GM21576 (cell line): ENCODE data around the gene MAGI3.
"Not testable (repeated sequence)": the region's sequence is repeated elsewhere in the genome, so short reads cannot be mapped to it uniquely, and the experiment has no call there.

Experiments used
- ATAC-seq: cut with Tn5 transposase; IDR thresholded peaks from one replicate; pipeline ENCODE4 v1.9.1; 2021; ENCODE audit warnings: mild to moderate bottlenecking, moderate library complexity; ENCODE audit not compliant: unreplicated experiment

The MAGI3 gene

DNA sequence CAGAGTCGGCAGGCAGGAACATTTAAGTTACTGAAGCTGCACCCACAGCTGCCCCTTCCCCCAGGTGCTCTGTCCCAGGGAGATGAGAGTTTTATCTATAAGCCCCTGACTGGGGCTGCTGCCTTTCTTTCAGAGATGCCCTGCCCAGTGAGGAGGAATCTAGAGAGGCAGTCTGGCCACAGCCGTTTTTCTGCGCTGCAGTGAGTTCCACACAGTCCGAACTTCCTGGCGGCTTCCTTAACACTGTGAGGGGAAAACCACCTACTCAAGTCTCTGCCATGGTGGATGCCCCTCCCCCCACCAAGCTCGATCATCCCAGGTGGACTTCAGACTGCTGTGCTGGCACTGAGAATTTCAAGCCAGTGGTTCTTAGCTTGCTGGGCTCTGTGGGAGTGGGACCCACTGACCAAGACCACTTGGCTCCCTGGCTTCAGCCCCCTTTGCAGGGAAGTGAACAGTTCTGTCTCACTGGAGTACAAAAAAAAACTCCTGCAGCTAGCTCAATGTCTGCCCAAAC is 185.5 kb downstream of the MAGI3 start:
- not testable (repeated sequence) for ATAC-seq

DNA sequence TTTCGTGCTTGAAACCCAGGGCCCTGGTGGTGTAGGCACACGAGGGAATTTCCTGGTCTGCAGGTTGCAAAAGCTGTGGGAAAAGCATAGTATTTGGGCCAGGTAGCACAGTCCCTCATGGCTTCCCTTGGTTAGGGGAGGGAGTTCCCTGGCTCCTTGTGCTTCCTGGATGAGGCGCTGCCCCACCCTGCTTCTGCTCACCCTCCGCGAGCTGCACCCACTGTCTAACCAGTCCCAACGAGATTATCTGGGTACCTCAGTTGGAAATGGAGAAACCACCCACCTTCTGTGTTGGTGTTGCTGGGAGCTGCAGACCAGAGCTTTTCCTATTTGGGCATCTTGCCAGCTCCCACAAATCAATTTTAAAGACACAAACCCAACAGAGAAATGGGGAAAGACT is 186.0 kb downstream of the MAGI3 start:
- no peak for ATAC-seq

DNA sequence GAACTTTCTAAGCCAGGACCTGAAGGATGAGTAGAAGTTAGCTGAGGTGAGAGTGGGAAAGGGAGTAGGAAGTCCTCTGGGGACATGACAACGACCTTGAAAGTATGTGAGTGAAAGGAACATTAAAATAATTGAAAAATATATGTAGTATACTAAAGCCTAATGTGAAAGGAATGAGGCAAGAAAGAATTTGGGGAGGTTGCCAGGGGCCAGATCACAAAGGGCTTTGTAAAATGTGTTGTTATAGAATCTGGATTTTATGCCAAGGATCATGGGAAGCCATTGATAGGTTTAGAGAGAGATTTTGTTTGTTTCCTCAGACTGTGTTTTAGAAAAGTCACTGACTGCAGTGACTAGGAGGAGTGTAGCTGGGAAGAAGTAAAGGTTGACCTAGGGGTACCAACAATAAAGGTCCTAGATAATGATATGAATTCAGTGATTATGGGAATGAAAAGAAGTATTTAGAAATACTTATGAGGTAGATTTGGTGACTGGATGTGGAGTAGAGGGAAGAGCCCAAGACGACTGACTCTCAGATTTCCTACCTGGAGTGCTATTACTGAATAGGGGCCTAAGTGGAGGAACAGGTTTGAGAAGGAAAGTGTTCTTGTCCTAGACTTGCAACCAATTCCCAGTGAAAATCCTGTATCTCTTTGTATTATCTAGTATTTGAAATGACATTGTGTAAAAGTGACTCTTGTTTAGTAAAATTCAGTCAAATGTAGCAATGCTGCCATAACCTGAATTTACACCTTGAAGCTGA is 189.1 kb downstream of the MAGI3 start:
- no peak for ATAC-seq

DNA sequence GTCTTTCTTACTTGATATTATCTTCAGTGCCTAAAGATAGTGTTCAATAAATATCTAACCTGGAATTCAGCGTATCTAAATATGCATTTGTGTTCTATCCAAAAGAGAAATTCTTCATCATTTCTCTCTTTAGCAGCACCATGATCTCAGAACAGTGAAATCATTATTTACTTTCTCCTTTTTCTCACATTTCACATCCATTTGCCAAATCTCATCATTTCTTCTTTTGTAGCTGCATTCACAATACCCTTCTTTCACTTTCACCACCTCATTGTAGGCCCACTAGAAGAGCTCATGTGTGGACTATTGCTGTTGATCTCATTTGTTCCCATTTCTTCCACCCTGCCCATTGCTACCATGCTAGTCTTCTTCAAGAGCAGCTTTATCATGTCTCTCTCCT is 191.0 kb downstream of the MAGI3 start:
- no peak for ATAC-seq

DNA sequence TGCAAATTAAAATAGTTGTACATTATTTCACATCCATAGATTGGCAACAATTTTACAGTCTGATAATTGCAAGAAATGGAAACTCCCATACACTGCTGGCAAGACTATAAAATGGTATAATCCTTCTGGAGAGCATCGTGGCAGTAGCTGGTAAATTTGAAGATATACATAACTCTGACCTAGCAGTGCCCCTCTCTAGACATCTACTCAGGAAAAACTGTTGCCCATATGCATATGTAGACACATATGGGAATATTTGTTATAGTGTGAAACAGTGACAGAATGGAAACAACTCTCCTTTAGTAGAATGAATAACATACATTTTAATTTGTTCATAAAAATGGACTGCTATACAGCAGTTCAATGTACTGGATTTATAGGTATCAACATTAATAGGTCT is 191.8 kb downstream of the MAGI3 start:
- ATAC-seq = no peak

DNA sequence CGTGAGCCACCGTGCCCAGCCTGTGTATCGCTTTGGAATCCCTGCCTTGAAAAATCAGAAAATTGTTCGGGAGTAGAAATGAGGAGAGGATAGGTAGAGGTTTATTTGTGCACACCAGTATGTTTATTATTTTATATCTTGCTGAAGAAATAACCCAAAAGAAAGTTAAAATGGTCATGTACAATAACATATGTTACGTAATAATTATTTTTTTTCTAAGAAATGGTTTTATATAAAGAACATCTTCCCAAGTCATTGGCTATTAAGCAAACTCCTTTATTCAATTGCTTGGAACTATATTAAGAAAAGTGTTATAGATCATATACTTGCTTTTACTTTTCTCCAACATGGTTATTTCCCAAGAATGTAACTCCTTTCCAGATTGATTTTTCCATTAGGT is 197.2 kb downstream of the MAGI3 start:
- no peak for ATAC-seq

DNA sequence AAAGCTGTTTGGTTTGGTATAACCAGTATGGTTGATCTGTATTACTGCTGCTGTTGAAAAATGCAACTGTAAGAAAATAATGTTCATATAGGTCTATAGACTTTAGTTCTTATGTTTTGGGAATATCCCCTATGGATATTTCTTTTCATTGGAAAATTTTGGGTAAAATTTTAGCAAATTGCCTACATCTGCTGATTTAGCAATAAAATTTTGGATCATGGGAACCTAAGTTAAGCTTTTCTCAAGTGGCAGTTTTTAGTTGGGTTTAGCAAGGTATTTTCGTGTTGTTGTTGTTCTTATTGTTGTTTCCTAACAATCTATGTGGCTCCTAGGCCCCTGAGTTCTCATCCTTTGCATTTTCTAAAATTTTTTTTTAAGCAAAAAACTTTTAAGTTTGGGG is 201.9 kb downstream of the MAGI3 start:
- ATAC-seq = no peak

DNA sequence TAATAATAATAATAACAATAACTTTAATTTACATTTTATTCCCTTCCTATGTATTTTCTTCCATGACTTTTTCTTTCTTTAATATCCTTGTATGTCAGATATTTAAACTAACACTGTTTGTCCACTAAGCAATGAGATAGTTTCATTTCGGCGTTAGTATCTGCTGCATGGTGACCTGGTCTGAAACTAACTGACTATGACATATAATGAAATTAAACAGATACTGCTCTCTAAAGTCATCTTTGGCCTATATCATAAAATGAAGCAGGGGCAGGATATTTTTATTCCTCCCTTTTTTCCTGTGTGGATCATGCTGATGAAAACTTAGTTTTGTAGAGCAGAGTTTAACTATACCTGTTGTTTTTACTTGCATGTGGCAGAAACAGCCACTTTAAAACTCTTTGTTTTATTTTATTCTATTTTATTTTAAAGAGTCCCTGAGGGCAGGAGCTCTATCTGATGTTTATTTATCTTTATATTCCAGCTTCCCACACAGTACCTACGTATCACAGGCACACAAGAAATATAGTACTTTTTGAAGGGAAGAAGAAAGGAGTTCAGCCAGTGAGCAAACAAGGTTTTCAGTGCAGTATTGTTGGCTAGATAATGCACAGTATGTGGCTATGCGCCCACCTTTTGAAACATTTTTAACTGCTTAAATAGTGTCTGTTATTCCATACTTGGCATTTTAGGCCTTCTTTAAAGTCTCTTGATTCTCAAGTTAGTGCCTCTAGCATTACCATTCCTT is 203.4 kb downstream of the MAGI3 start:
- no peak for ATAC-seq

DNA sequence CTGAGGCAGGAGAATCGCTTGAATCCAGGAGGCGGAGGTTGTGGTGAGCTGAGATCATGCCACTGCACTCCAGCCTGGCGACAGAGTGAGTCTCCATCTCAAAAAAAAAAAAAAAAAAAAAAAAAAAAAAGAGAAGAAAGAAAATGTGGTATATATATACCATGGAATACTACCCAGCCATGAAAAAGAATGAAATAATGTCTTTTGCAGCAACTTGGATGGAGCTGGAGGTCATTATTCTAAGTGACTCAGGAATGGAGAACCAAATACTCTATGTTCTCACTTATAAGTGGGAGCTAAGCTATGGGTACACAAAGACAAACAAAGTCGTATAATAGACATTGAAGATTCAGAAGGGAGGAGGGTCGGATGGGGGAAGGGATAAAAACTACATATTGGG is 214.2 kb downstream of the MAGI3 start:
- ATAC-seq = not testable (repeated sequence)

DNA sequence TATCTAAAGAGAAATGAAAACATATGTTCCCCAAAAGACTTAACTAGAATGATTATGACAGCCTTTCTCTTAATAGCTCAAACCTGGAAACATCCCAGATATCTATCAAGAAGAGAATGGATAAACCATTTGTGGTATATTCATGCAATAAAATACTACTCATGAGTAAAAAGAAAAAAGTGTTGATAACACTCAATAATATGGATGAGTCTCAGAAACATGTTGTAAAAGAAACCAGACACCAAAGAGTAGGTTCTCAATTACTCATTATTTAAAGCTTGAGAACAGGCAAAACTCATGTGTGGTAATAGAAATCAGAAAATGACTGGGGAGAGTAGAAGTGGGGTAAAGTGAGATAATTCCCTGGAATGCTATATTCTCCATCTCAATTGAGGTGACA is 214.8 kb downstream of the MAGI3 start:
- ATAC-seq = no peak

DNA sequence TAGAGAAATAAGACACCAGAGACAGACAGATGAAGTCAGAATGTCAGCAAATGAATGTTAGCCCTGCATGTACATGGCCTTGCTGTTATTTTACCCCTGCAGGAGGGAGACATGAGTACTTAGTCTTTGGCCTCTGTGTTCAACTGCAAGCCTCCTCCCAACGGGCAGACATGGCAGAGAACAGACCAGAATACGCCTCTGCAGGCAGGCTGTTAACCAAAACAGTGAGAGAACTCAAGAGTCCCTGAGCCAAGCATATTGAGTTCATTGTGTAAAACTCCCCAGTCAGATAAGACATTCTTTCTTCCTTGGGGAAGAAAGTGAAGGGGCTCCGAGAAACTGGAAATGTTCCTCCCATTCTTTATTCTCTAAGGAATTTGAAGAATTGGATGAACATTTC is 218.1 kb downstream of the MAGI3 start:
- ATAC-seq = no peak

DNA sequence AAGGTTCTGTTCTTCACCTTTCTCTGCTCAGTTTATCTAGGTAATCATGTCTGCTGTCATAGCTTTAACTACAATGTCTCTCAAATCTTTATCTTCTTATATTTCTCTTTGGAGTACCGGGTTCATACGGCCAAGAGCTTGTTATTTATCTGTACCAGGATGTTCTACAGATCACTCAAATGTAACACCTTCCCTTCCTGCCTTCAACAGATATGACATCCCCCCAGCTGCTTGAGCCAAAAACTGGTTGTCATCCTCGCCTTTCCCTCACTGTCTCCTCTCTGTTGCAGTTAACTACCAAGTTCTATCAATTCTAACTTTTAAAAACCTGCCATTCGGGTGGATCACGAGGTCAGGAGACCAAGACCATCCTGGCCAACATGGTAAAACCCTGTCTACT is 220.1 kb downstream of the MAGI3 start:
- no peak for ATAC-seq

DNA sequence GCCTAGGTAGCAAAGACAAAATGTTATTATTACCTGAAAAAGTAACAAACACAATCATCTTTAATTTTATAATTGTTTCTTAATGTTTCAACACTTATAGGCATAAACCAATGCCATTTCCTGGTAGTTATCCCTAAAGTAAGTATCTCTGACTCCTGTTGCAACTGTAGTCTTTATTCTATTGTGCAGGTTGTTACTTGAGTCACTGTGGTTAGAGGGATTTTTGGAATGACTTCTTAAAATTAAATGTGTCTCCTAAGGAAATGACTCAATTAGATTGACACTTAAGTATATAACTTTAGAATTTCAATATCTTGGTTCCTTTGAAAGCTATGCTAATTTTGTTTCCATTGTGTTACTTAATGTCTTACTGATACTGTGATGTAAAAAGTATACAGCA is 225.1 kb downstream of the MAGI3 start:
- no peak for ATAC-seq

DNA sequence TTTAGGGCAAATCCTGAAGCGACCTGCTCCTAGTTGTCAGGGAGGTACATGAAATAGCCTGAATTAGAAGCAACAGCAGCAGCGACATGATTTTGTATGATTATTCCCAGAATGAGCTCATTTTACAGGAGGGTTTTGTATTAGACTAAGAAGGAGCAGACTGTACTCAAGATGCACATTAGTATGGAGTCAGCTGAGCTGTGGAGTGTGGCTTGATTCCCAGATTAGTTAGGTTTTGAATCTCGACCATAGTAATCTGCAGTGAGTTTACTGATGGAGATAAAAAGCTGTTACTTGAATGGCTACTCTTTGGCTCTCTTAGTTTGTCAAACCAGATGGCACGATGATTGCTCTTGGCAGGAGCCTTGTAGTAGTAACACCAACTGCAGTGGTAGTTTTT is 225.8 kb downstream of the MAGI3 start:
- no peak for ATAC-seq

DNA sequence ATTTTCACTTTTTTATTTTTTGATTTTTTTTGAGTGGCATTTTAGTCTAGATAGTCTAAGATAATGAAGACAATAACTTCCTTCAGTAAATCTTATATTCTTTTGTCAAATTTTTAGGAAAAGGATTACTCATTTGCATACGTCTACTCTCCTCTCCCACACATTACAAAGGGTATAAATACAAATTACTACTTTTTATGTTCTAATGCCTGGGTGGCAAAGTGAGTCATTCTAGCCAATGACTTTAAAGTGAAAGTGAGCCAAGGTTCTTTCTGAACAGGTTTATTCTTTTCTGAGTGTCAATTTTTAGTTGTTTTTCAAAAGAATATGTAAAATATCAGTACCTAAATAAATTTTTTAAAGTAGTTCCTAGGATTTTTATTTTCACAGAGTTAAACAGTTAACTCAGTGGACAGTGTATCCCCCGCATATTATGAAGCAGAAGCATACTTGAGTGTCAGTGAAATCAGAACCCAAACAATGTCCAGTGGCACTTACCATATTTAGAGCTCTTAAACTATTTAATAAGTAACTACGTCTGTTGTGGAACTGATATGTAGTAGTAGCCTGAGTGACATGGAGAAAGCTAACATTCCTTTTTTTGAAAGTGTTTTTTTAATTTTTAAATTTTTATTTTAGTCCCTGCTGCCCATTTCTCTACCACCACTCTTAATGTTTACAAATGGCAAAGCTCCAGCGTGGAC is 227.3 kb downstream of the MAGI3 start:
- no peak for ATAC-seq

DNA sequence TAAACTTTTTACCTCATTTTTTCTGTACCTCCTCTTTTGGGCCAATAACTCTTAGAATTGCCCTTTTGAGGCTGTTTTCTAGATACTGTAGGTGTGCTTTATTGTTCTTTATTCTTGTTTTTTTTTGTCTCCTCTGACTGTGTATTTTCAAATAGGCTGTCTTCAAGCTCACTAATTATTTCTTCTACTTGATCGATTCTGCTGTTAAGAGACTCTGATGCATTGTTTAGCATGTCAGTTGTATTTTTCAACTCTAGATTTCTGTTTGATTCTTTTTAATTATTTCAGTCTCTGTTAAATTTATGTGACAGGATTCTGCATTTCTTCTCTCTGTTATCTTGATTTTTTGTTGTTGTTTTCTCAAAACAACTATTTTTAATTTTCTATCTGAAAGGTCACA is 238.7 kb downstream of the MAGI3 start:
- ATAC-seq = no peak

DNA sequence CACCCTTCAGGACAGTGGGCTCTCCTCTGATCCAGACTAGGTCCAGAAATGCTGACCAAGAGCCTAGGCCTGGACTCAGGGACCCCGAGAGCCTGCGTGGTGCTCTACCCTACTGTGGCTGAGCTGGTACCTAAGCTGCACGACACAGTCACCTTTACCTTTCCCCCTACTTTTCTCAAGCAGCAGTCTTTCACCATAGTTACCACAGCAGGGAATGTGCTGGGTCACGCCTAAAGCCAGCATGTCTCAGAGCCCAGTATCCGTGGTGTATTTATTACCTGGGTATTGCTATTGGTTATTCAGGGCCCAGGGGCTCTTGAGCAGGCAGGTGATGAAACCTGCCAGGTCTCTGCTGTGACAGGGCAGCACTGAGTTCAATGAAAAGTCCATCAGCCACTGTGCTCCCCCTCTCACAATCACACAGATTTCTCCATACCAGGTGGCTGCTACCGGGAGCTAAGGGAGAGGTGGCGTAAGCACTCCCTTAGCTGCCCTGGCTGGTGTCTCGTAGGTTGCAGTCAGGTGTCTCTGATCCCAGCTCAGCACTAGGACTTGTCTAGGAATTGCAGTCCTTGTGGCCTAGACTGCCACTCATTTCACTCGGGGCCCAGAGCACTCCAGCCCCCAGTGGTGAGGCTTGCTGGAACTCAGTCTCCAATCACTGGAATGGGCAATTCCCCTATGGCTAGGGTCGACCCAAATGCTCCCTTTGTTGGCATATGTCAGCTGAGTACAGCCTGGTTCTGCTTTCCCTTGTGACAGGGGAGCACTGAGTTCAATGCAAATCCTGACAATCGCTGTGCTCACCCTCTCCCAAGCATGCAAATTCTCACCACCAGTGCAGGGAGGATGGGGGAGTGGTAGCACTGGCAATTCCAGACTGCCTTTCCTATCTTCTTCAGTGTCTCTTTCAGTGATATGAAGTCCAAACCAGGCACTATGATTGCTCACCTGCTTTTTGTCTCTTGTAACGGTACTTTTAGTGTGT is 240.3 kb downstream of the MAGI3 start:
- no peak for ATAC-seq

DNA sequence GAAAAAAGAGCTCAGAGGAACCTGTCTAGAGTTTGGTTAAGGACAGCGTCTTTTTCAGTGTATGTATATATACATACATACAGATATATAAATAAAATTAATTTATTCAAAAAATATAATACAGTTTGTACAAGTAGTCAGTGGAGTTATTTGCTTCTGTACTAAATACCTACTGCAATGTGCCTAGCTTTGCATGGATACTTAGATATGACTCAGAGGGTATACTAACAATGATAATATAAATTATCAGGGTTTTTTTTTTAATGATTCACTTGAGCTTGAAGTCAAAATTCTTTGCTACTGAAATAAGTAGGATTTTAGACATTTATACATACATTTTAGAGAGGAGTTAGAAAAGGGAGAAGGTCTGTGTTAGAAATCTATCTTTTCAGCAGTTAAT is 251.1 kb downstream of the MAGI3 start:
- no peak for ATAC-seq

DNA sequence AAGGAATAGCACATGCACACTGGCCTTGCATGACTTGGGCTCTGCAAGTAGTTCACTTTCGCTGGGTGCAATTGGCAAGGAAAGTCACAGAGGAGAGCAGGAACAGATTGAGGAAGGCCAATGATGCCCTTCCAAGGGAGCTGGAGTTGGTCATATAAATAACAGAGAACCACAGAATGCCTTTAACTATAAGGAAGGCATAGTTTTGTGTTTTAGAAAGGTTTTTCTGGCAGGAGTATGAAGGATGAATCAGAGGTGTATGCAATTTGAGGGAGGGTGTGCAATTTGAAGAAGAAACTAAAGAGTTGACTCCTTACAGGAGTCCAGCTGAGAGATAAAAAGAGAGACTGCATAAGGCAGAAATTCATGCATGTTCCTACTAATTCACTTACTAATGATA is 256.8 kb downstream of the MAGI3 start:
- no peak for ATAC-seq

DNA sequence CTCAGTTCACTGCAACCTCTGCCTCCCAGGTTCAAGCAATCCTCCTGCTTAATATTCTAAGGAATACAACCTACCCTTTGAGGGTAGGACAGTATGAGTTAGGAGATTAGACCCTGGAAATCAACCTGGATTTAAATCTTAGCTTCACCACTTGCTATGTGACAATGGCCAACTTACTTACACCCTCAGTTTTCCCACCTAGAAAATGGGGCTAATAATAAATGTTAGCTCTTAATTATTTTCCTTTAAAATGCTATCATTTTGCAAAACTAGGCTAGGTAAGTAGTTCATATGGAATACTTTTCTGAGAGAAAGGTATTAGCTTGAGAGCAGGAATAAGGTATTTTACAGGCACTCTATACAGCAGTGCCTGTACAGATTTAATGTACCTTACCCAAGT is 258.2 kb downstream of the MAGI3 start:
- ATAC-seq = no peak

DNA sequence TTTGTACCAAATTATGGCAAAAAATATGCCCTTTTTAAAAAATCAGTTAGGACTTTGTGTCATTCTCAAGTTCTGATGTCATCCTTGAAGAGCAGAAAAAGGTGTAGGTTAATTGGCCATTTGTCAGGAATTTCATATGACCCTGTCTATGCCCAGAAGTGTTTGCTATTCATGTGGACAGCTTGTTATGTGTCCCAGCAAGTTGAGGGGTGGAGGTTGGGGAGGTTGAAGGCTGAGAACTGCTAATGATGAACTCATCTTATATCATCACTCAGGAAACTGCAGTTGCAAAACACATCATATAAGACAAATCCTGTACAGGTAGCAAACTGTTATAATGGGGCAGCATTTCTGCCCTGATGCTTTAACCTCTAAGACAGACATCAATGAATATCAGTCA is 262.5 kb downstream of the MAGI3 start:
- no peak for ATAC-seq
